ENCODE results near the gene SECISBP2L. TPM values are rescaled to one million over a fixed set of nuclear protein-coding genes. Genes with fewer than 3 reads are reported as not detected.

SECISBP2L gene
- total and polyA plus RNA-seq, 9 of the 15 experiments (the other 6 are each of a cell fraction or from before 2014, with no cell fraction given), result 0.55 to 14.1 (median 10.4) TPM

DNA sequence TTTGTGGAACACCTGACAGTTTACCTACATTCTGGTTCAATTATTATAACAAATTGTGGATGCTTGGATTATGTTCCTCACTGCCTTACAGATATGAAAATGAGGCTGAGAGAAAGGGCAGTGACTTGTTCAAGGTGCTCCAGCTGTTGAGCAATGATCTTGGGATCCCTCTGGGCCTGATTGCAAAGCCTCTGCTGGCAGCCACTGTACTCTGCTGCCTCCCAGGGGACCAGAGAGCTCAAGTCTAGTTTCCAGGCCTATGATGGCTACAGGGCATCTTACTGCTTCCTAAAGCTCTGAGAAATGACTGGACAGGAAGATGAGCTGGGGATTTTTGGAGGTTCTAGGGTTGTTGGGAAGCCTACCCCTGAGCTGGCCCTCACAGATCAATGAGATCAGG is 80.3 kb downstream of the SECISBP2L start:
- ATAC-seq (peak; percentile 83), FAIRE-seq (no peak), DNase-seq (ENCODE audit: extremely low read depth in 1 of 4, low spot score in 3 of 4) (peak in 2 of 4 experiments; percentile 29 to 52)
- ChIA-PET POLR2A (interaction anchor here (0.6 to 3.2 kb wide), 5 partner anchors 10 to 190 kb away, joined by 3 to 12 read pairs (median 3); partner anchors contain the start of genes COPS2 and EID1), CTCF (ENCODE audit: low intra/inter-chr PET ratio) (interaction anchor here (1.9 kb wide), 1 partner anchor 104 kb away, joined by 21 read pairs; no protein-coding TSS in a partner anchor)
- H3K4me3 ChIP-seq, result no peak overlapping the region
- in situ Hi-C loops (cut with MboI) (no loop called here), intact Hi-C loops (cut with micrococcal nuclease) (loop anchor here (1.0 kb wide), 1 partner anchor 105 kb away; no protein-coding TSS in a partner anchor)
- no peak overlapping the region for H2AFZ ChIP-seq (ENCODE audit: low read depth, low read length)
- H3K4me1 ChIP-seq (replicated peaks in 1 of 2; ENCODE audit: control insufficient read depth in 2 of 2, insufficient read depth in 2 of 2, low read length in 2 of 2), result peaks cover 4 to 12% of the 10 kb centered on the region in 2 experiments; a peak in 4 of 5 replicates
- H3K4me2 ChIP-seq (ENCODE audit: insufficient read depth, low read length), result no peak overlapping the region
- H3K27me3 ChIP-seq (ENCODE audit: control insufficient read depth in 2 of 2, insufficient read depth in 2 of 2, low read length in 2 of 2), result peaks cover 29 to 33% of the 10 kb centered on the region in 2 experiments
- BruUV-seq (replicated peaks), result no TSS peak
- H3K79me2 ChIP-seq (ENCODE audit: control insufficient read depth, insufficient read depth, low read length), result no peaks in the 10 kb centered on the region
- no peak overlapping the region for H3K27ac ChIP-seq (ENCODE audit: extremely low read depth, low read depth, low read length)
- no peaks in the 10 kb centered on the region for H3K9me3 ChIP-seq (replicated peaks; ENCODE audit: control insufficient read depth, insufficient read depth, low read depth, low read length)
- no peaks in the 10 kb centered on the region for H3K36me3 ChIP-seq (ENCODE audit: control insufficient read depth, insufficient read depth, low read length)
- H3K9ac ChIP-seq (ENCODE audit: insufficient read depth in 1 of 2, low read depth in 2 of 2, low read length in 2 of 2), result no peak overlapping the region
- no peaks in the 10 kb centered on the region for H4K20me1 ChIP-seq (replicated peaks; ENCODE audit: control insufficient read depth, insufficient read depth, low read length)
- H3K9me1 ChIP-seq (ENCODE audit: control insufficient read depth, insufficient read depth, low read length), result no peaks in the 10 kb centered on the region
- TF ChIP-seq SMC3 (conservative IDR thresholded peaks at IDR 0.05; ENCODE audit: insufficient read depth, low read depth, low read length) (peak; percentile 43; the same call in 1 of the 2 replicates), CEBPB (tag; IDR thresholded peaks at IDR 0.05) (peak; percentile 90), JUND (IDR thresholded peaks at IDR 0.05; ENCODE audit: borderline replicate concordance, low read depth, low read length) (0 out of 2 replicates have a peak, but pooled peaks have one; percentile 16), JUND (tag; IDR thresholded peaks at IDR 0.05; ENCODE audit: borderline replicate concordance, low read depth, low read length) (no peak), ZBTB9 (CRISPR knock-in tag; IDR thresholded peaks at IDR 0.05) (no peak), ZBED1 (IDR thresholded peaks at IDR 0.05) (no peak), SP2 (IDR thresholded peaks at IDR 0.05; ENCODE audit: extremely low read depth, low read depth, low read length, poor library complexity, severe bottlenecking) (no peak), CTCF (IDR thresholded peaks at IDR 0.05 in 2 of 3, conservative IDR thresholded peaks at IDR 0.05 in 1 of 3; ENCODE audit: insufficient read depth in 2 of 3, low read depth in 1 of 3, low read length in 3 of 3) (peak; percentile 50 to 66 (median 61)), RAD21 (CRISPR knock-in tag; conservative IDR thresholded peaks at IDR 0.05 in 1 of 2, IDR thresholded peaks at IDR 0.05 in 1 of 2) (peak; percentile 76 to 85)
- TF ChIP-seq, protein P1, sequence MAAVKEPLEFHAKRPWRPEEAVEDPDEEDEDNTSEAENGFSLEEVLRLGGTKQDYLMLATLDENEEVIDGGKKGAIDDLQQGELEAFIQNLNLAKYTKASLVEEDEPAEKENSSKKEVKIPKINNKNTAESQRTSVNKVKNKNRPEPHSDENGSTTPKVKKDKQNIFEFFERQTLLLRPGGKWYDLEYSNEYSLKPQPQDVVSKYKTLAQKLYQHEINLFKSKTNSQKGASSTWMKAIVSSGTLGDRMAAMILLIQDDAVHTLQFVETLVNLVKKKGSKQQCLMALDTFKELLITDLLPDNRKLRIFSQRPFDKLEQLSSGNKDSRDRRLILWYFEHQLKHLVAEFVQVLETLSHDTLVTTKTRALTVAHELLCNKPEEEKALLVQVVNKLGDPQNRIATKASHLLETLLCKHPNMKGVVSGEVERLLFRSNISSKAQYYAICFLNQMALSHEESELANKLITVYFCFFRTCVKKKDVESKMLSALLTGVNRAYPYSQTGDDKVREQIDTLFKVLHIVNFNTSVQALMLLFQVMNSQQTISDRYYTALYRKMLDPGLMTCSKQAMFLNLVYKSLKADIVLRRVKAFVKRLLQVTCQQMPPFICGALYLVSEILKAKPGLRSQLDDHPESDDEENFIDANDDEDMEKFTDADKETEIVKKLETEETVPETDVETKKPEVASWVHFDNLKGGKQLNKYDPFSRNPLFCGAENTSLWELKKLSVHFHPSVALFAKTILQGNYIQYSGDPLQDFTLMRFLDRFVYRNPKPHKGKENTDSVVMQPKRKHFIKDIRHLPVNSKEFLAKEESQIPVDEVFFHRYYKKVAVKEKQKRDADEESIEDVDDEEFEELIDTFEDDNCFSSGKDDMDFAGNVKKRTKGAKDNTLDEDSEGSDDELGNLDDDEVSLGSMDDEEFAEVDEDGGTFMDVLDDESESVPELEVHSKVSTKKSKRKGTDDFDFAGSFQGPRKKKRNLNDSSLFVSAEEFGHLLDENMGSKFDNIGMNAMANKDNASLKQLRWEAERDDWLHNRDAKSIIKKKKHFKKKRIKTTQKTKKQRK (IDR thresholded peaks at IDR 0.05; ENCODE audit: borderline replicate concordance, low read depth, low read length), result no peak
- TF ChIP-seq, protein P2, sequence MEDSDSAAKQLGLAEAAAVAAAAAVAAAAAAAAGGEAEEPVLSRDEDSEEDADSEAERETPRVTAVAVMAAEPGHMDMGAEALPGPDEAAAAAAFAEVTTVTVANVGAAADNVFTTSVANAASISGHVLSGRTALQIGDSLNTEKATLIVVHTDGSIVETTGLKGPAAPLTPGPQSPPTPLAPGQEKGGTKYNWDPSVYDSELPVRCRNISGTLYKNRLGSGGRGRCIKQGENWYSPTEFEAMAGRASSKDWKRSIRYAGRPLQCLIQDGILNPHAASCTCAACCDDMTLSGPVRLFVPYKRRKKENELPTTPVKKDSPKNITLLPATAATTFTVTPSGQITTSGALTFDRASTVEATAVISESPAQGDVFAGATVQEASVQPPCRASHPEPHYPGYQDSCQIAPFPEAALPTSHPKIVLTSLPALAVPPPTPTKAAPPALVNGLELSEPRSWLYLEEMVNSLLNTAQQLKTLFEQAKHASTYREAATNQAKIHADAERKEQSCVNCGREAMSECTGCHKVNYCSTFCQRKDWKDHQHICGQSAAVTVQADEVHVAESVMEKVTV (CRISPR knock-in tag; IDR thresholded peaks at IDR 0.05), result peak; percentile 62; the same call in 1 of the 2 replicates
